Cardiac fibroblast (primary cell): Measurements from ENCODE around the gene SF3B2.

Source experiments
- DNase-seq, 2 donors: peaks; one replicate each; pipeline versions ENCODE4 v3.0.0 to v3.0.0-alpha.2; 2010; ENCODE audit warnings: low read depth in 2 of 2
- H3K4me3 ChIP-seq, 2 donors: replicated peaks in 1 of 2; 1 replicate in 1 of 2; 2 replicates in 1 of 2; pipeline ENCODE4 v1.5.1; 2011; ENCODE audit warnings: low read depth in 2 of 2, low read length in 2 of 2, mild to moderate bottlenecking in 2 of 2, moderate library complexity in 1 of 2
- TF ChIP-seq, protein P1 (sequence below): IDR thresholded peaks from one replicate; pipeline ENCODE4 v1.5.1; 2011; ENCODE audit warnings: low read depth, mild to moderate bottlenecking, low read length, inconsistent platforms

Gene SF3B2

DNA sequence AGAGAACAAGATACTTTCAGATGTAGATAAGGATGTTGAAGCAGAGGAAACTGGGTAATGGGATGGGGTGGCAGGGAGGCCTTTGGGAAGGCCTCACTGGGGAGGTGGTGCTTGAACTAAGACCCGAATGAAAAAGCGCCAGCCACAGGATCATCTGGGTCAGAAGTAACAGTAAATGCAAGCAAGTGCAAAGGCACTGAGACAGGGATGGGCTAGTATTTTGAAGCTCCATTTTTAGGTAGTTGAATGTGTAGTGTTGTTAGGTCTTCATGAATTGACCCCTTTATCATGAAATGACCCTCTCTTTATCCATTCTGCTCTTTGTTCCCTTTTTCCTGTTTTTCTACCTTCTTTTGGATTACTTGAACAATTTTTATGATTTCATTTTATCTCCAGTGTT lies 11.7 kb downstream of the SF3B2 start:
- DNase-seq = no peak
- TF ChIP-seq, protein P1, sequence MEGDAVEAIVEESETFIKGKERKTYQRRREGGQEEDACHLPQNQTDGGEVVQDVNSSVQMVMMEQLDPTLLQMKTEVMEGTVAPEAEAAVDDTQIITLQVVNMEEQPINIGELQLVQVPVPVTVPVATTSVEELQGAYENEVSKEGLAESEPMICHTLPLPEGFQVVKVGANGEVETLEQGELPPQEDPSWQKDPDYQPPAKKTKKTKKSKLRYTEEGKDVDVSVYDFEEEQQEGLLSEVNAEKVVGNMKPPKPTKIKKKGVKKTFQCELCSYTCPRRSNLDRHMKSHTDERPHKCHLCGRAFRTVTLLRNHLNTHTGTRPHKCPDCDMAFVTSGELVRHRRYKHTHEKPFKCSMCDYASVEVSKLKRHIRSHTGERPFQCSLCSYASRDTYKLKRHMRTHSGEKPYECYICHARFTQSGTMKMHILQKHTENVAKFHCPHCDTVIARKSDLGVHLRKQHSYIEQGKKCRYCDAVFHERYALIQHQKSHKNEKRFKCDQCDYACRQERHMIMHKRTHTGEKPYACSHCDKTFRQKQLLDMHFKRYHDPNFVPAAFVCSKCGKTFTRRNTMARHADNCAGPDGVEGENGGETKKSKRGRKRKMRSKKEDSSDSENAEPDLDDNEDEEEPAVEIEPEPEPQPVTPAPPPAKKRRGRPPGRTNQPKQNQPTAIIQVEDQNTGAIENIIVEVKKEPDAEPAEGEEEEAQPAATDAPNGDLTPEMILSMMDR = no peak
- no peak overlapping the region for H3K4me3 ChIP-seq

DNA sequence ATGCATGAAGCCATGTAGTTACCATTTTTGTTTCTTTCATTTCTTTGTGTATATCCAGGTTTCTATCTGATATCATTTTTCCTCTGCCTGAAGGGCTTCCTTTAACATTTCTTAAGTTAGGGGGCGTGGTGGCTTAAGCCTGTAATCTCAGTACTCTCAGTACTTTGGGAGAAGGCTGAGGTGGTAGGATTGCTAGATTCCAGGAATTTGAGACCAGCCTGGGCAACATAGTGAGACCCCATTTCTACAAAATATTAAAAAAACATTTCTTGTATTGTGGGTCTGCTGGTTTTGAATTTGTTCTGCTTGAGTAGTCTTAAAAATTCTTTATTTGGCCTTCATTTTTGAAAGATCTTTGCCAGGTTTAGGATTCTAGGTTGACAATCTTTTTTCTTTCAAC lies 12.4 kb downstream of the SF3B2 start:
- no peak for DNase-seq

GRCh38 chr11:66066751-66067150 lies 14.6 kb downstream of the SF3B2 start:
- no peak overlapping the region for H3K4me3 ChIP-seq
- no peak for DNase-seq
- TF ChIP-seq, protein P1 = no peak

More for the DNA sequence above, 12.4 kb downstream of the SF3B2 start:
- no peak overlapping the region for H3K4me3 ChIP-seq
- TF ChIP-seq, protein P1 = no peak

DNA sequence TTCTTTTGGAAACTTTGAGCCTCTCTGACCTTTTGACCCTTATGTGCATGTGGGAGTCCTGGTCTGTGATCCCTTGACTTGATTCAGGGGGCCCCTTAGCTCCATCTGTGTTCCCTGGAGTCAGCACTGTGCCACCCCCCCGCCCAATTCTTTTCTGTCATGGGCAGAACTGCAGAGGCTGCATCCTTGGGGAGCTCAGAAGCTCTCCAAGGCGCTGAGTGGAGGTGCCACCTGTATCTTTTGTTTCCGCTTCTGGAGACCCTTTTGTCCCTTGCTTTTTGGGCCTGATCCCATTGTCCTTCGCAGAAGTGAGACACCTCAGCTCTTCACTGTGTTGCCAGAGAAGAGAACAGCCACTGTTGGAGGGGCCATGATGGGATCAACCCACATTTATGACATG lies 15.5 kb downstream of the SF3B2 start:
- H3K4me3 ChIP-seq = no peak overlapping the region
- TF ChIP-seq, protein P1 = no peak
- no peak for DNase-seq

DNA sequence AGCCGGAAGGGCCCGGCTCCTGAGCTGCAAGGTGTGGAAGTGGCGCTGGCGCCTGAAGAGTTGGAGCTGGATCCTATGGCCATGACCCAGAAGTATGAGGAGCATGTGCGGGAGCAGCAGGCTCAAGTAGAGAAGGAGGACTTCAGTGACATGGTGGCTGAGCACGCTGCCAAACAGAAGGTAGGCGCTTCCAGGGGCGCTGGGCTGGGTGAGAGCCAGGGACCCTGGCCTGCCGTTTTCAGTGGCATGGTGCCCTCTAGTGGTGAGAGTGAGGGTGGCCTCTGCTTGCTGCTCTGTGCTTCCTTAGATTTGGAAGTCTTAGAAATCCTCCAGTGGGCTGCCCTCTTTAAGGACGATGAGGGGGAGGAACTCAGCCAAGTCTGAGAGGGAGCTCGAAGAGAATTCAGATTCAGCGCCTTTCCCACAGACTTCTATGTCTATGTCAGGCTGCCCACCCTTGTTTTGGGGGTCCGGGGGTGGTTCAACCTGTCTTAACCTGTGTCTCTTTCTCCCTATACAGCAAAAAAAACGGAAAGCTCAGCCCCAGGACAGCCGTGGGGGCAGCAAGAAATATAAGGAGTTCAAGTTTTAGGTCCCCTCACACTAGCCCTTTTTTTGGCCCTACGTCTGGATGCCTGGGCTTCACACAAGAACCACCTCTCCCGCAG lies 16.1 kb downstream of the SF3B2 start:
- no peak overlapping the region for H3K4me3 ChIP-seq
- DNase-seq = peak; percentile 79 to 80
- TF ChIP-seq, protein P1 = peak; percentile 96

DNA sequence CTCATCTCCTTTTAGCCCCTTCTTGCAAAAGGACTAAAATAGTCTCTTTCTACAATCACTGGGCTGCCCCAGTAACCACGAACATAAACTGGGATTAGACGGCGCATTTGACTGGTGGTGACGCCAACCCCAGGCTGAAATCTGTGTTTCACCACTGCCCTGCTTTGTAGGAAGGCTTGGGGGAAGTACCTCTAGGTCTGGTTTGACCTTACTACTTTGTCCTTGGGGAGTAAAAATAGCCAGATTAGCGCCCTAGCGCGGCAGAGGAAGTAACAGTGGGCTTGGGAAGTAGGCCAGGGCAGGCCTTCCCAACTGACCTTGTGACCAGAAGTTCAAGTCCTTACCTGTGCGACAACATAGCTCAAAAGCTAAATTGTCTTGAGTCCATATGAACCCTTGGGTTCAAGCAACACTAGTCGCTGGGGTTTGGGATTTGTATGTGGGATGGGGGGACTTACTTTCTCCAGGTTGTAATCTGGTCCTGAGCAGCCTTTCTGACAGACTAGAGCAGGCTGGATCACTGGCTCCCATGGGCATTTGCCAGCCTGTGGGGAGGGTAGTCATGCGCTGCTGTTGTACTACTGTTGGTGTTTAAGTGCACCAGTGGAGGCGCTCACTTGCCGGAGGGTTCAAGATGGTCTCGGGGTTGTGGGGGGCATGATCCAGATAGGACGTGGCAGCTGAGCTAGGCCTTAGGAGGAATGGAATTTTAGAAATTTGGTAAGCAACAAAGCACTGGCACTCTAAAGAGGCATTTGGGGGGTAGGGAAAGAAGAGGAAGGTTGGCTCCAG lies 17.0 kb downstream of the SF3B2 start:
- TF ChIP-seq, protein P1 = peak; percentile 20
- DNase-seq = peak; percentile 74 to 76
- H3K4me3 ChIP-seq = peak overlapping the region; percentile 35 to 72
